ENCODE measurements around the gene SREK1.

Gene SREK1

GRCh38 chr5:66224274-66224673, 80.2 kb downstream of the SREK1 start:
- no peak for FAIRE-seq

GRCh38 chr5:66224773-66225553, 80.9 kb downstream of the SREK1 start:
- FAIRE-seq: no peak

- FAIRE-seq: no peak
Observed at GRCh38 chr5:66230551-66230950, 86.5 kb downstream of the SREK1 start.

GRCh38 chr5:66231508-66231907, 87.4 kb downstream of the SREK1 start:
- no peak for FAIRE-seq

- no peak for FAIRE-seq
Observed at GRCh38 chr5:66232275-66232674, 88.2 kb downstream of the SREK1 start.

- no peak for FAIRE-seq
Observed at GRCh38 chr5:66232706-66233445, 88.8 kb downstream of the SREK1 start.
